Measurements from ENCODE around the gene MAP3K4. TPM values are rescaled to one million over a fixed set of nuclear protein-coding genes. Genes with fewer than 3 reads are reported as not detected.

MAP3K4 gene
- total and polyA plus RNA-seq, 12 donors, result 11.9 to 37.0 (median 18.8) TPM

GRCh38 chr6:160962835-160963623 is 28.5 kb upstream of the MAP3K4 start:
- Histone ChIP-seq H3K4me3 (no peak overlapping the region), H3K4me1 (replicated peaks in 1 of 2) (no peaks in the 10 kb centered on the region), H3K27me3 (no peaks in the 10 kb centered on the region), H3K27ac (no peak overlapping the region), H3K36me3 (replicated peaks in 1 of 2) (no peaks in the 10 kb centered on the region), H3K9me3 (replicated peaks in 1 of 3) (no peaks in the 10 kb centered on the region)
- no peak for DNase-seq
- WGBS, 4 donors, result 82 to 90% (median 86%) methylated on average over 15 of the region's 15 CpGs
- intact Hi-C loops (cut with DNase I), result no loop called here
- TF ChIP-seq CTCF (IDR thresholded peaks at IDR 0.05) (no peak), POLR2A (IDR thresholded peaks at IDR 0.05) (no peak)

GRCh38 chr6:160963651-160964050 is 27.9 kb upstream of the MAP3K4 start:
- H3K27ac ChIP-seq, result no peak overlapping the region
- no peaks in the 10 kb centered on the region for H3K9me3 ChIP-seq (replicated peaks in 1 of 3)
- TF ChIP-seq POLR2A (IDR thresholded peaks at IDR 0.05) (no peak), CTCF (IDR thresholded peaks at IDR 0.05) (no peak)
- no peaks in the 10 kb centered on the region for H3K27me3 ChIP-seq
- H3K4me3 ChIP-seq, result no peak overlapping the region
- H3K36me3 ChIP-seq (replicated peaks in 1 of 2), result no peaks in the 10 kb centered on the region
- intact Hi-C loops (cut with DNase I), result no loop called here
- no peak for DNase-seq
- 69 to 83% (median 74%) methylated on average over 8 of the region's 8 CpGs for WGBS, 4 donors
- H3K4me1 ChIP-seq (replicated peaks in 1 of 2), result no peaks in the 10 kb centered on the region

- Histone ChIP-seq H3K36me3 (replicated peaks in 1 of 2) (no peaks in the 10 kb centered on the region), H3K4me3 (no peak overlapping the region), H3K27me3 (no peaks in the 10 kb centered on the region), H3K27ac (no peak overlapping the region), H3K4me1 (replicated peaks in 1 of 2) (no peaks in the 10 kb centered on the region), H3K9me3 (replicated peaks in 1 of 3) (no peaks in the 10 kb centered on the region)
- TF ChIP-seq CTCF (IDR thresholded peaks at IDR 0.05) (no peak), POLR2A (IDR thresholded peaks at IDR 0.05) (no peak)
- 63 to 70% (median 69%) methylated on average over 5 of the region's 5 CpGs for WGBS, 4 donors
- intact Hi-C loops (cut with DNase I), result no loop called here
- no peak for DNase-seq
Measured at GRCh38 chr6:160965893-160966292, 25.7 kb upstream of the MAP3K4 start.

GRCh38 chr6:160966493-160967229 is 24.9 kb upstream of the MAP3K4 start:
- Histone ChIP-seq H3K27ac (no peak overlapping the region), H3K4me1 (replicated peaks in 1 of 2) (no peaks in the 10 kb centered on the region), H3K36me3 (replicated peaks in 1 of 2) (no peaks in the 10 kb centered on the region), H3K4me3 (no peak overlapping the region), H3K9me3 (replicated peaks in 1 of 3) (no peaks in the 10 kb centered on the region), H3K27me3 (no peaks in the 10 kb centered on the region)
- 74 to 80% (median 77%) methylated on average over 7 of the region's 7 CpGs for WGBS, 4 donors
- no peak for DNase-seq
- intact Hi-C loops (cut with DNase I), result no loop called here
- TF ChIP-seq POLR2A (IDR thresholded peaks at IDR 0.05) (no peak), CTCF (IDR thresholded peaks at IDR 0.05) (no peak)
